ENCODE measurements around the gene BTBD16. TPM values are rescaled to one million over a fixed set of nuclear protein-coding genes. Genes with fewer than 3 reads are reported as not detected.

Gene BTBD16
- total RNA-seq, 1 experiment from 2014 or later: not detected

- Histone ChIP-seq H3T11ph (ENCODE audit: low read length) (no peak overlapping the region), H2BK5ac (ENCODE audit: insufficient read length, low read length) (no peak overlapping the region), H3K4me1 (ENCODE audit: insufficient read depth, low read length) (no peaks in the 10 kb centered on the region), H3K9ac (ENCODE audit: extremely low read depth, insufficient read length, low read length) (no peak overlapping the region), H4K5ac (ENCODE audit: insufficient read length, low read depth, low read length) (no peak overlapping the region), H3K79me2 (ENCODE audit: insufficient read depth, low read length) (no peaks in the 10 kb centered on the region), H3K56ac (ENCODE audit: insufficient read length, low read depth, low read length) (no peak overlapping the region), H3K4ac (ENCODE audit: low read depth, low read length) (no peak overlapping the region), H3K23ac (ENCODE audit: insufficient read length, low read depth, low read length) (no peak overlapping the region), H2BK20ac (ENCODE audit: low read depth, low read length, poor library complexity, severe bottlenecking) (no peak overlapping the region), H3K14ac (ENCODE audit: insufficient read depth, low read length) (no peak overlapping the region), H3K23me2 (ENCODE audit: insufficient read length, low read depth, low read length, poor library complexity, severe bottlenecking) (no peaks in the 10 kb centered on the region), H3K9me3 (ENCODE audit: control insufficient read depth, low read depth, low read length) (no peaks in the 10 kb centered on the region), H3K27ac (ENCODE audit: insufficient read length, low read depth, low read length) (no peak overlapping the region), H2BK12ac (ENCODE audit: insufficient read length, low read depth, low read length) (no peak overlapping the region), H4K20me1 (ENCODE audit: control insufficient read depth, insufficient read depth, insufficient read length) (no peaks in the 10 kb centered on the region), H3K79me1 (ENCODE audit: insufficient read depth, low read depth, low read length, poor library complexity, severe bottlenecking) (no peaks in the 10 kb centered on the region), H2BK15ac (ENCODE audit: low read depth, low read length) (no peak overlapping the region), H3K4me2 (ENCODE audit: insufficient read depth, insufficient read length, low read length) (no peak overlapping the region), H4K91ac (ENCODE audit: insufficient read length, low read depth, low read length) (no peak overlapping the region), H3K18ac (ENCODE audit: insufficient read length, low read depth, low read length) (no peak overlapping the region), H2BK120ac (ENCODE audit: low read depth, low read length, poor library complexity, severe bottlenecking) (no peak overlapping the region), H2AK5ac (ENCODE audit: insufficient read length, low read length) (no peak overlapping the region), H3K27me3 (ENCODE audit: insufficient read depth, low read length) (no peaks in the 10 kb centered on the region), H4K8ac (replicated peaks; ENCODE audit: insufficient read length, low read depth, low read length) (no peak overlapping the region), H2AFZ (ENCODE audit: low read length) (no peak overlapping the region)
- H3K4me1 Mint-ChIP-seq: peaks cover 0 to 3% of the 10 kb centered on the region in 2 experiments; a peak in 2 of 4 replicates
- no peaks in the 10 kb centered on the region for H3K27me3 Mint-ChIP-seq (ENCODE audit: low read depth)
- no CpG with 5 or more reads among the region's 10 CpGs for WGBS (ENCODE audit: extremely low coverage, insufficient read length, low lambda C conversion rate)
- H3K27ac Mint-ChIP-seq: no peak overlapping the region
- no peaks in the 10 kb centered on the region for H3K9me3 Mint-ChIP-seq
- no peak overlapping the region for H3K4me3 Mint-ChIP-seq
- DNase-seq: no peak
- H3K36me3 Mint-ChIP-seq (ENCODE audit: insufficient read depth in 1 of 3, low read depth in 3 of 3): no peaks in the 10 kb centered on the region; a peak in 2 of 7 replicates
- no peak for TF ChIP-seq CTCF (conservative IDR thresholded peaks at IDR 0.05)
Observed at GRCh38 chr10:122273966-122274545, 3.0 kb downstream of the BTBD16 start.
